Measurements from ENCODE around the gene PRR23B.

The PRR23B gene

DNA sequence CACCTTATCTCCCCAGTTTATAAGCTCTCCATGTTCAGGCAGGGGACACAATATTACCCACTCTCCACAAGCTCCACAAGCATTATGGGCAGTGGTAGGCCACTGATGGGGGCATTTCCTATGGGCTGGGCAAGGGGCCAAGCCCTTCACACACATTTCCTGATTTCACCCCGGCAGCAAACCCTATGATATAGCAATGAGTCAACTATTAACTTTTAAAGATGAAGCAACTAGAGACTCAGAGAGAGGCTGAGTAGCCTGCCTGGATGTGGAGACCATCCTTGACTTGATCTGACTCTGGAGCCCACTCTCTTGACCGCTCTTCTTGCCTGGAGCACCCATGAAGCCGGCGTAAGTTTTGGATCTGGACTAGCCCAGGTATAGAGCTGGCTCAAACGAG lies 46.3 kb downstream of the PRR23B start:
- DNase-seq (ENCODE audit: low spot score) = no peak

DNA sequence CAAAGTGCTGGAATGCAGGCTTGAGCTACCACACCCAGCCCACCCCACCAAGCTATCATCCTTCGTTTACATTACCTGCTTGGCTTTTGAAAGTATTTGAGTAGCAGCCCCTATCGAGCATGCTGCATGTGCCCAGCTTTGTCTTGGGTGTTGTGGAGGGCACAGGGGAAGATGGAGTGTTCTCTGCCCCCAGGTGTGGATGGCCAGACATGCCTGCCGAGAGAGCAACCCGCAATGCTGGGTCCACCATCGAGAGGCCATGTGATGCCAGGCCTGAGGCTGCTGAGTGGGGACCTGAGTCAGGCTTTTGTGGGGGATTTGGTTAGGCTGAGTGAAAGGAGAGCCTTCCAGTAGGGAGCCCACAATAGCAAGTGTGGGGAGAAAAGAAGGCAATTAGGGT lies 47.8 kb downstream of the PRR23B start:
- no peak for DNase-seq (ENCODE audit: low spot score)

DNA sequence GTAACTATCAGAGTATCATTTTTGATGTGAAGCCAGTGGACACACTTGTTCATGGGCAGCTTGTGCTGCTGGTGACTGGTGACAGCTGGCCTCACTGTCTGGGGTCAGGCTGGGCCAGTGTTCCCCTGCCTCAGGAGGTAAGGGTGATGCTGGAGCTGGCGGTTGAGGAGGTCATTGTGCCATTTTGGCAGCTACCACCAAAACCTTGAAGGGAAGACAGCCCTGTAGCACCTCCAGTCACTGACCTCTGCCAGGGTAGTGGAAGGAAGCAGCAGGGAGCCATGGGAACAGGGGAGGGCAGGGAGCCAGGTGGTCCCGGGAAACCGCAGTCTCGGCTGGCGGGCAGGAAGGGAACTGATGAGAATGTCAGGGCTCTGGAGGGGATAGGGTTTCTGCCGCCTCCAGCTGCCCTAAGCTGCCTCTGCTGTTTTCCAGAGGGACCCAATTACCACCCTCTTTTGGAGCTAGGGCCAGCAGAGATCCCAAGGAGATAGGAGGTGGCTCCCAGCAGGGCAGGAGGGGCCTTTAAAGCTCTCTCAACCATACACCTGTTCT lies 48.9 kb downstream of the PRR23B start:
- no peak for DNase-seq (ENCODE audit: low spot score)
